Measurements from ENCODE around the gene COX7A2L. TPM values are rescaled to one million over a fixed set of nuclear protein-coding genes. Genes with fewer than 3 reads are reported as not detected.
"Not testable (repeated sequence)": the region's sequence is repeated elsewhere in the genome, so short reads cannot be mapped to it uniquely, and the experiment has no call there.

COX7A2L gene
- total and polyA plus RNA-seq, 2 experiments from 2014 or later: 112 to 149 TPM

DNA sequence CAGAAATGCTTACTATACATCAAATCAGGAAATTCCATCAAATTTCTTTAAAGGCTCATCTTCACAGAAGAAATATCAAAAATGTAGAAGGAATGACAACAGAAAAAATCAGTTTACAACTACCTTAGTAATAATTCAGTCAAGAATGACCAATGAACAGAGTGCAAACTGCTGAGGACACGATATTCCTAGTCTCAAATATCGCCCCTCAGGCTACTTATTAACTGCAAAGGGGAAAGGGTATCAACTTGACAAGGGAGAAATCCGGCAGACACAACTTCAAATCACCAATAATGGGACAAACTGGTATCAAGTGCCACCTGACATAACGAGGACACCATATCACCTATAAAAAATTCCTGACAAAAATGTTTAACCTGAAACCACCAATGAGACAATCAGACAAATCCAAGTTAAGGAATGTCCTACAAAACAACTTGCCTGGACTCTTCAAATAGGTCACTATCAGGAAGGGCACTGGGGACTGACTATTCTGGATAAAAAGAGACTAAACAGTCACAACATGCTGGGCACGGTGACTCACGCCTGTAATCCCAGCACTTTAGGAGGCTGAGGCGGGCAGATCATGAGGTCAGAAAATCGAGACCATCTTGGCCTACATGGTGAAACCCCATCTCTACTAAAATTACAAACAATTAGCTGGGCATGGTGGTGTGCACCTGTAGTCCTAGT, 12.8 kb downstream of the COX7A2L start:
- Histone ChIP-seq H3K27me3 (ENCODE audit: insufficient read depth) (no peaks in the 10 kb centered on the region), H3K27ac (ENCODE audit: low read depth) (0 out of 2 replicates have a peak overlapping the region, but pooled peaks have one; percentile 55), H3K79me2 (replicated peaks; ENCODE audit: insufficient read depth) (peaks cover 88% of the 10 kb centered on the region), H3K4me2 (no peak overlapping the region), H2AFZ (no peak overlapping the region), H3K4me1 (ENCODE audit: insufficient read depth) (no peaks in the 10 kb centered on the region; the same call in 1 of the 2 replicates), H3F3A (replicated peaks; ENCODE audit: low read depth) (peaks cover 3% of the 10 kb centered on the region; the same call in 1 of the 2 replicates), H4K20me1 (replicated peaks; ENCODE audit: insufficient read depth) (peaks cover 3% of the 10 kb centered on the region), H3K9me2 (ENCODE audit: insufficient read depth) (no peaks in the 10 kb centered on the region), H3K36me3 (ENCODE audit: insufficient read depth) (peaks cover 4% of the 10 kb centered on the region), H3K4me3 (no peak overlapping the region)
- Mint-ChIP-seq H3K27me3 (ENCODE audit: insufficient read depth, low read depth, poor library complexity) (peaks cover 2% of the 10 kb centered on the region), H3K4me3 (no peak overlapping the region), H3K9me3 (no peaks in the 10 kb centered on the region), H3K27ac (no peak overlapping the region), H3K4me1 (no peaks in the 10 kb centered on the region), H3K36me3 (ENCODE audit: low read depth) (peaks cover 31% of the 10 kb centered on the region)
- ATAC-seq (no peak), DNase-seq (ENCODE audit: low spot score) (no peak)
- TF ChIP-seq JUNB (IDR thresholded peaks at IDR 0.05; ENCODE audit: unreplicated experiment) (no peak), POLR2AphosphoS5 (IDR thresholded peaks at IDR 0.05; ENCODE audit: low read depth) (no peak), STAT1 (IDR thresholded peaks at IDR 0.05; ENCODE audit: unreplicated experiment) (no peak), ZNF331 (CRISPR knock-in tag; IDR thresholded peaks at IDR 0.05; ENCODE audit: low read depth) (no peak), REST (IDR thresholded peaks at IDR 0.05; ENCODE audit: unreplicated experiment) (no peak), NANOG (IDR thresholded peaks at IDR 0.05; ENCODE audit: borderline replicate concordance) (no peak)
- TF ChIP-seq, protein P1, sequence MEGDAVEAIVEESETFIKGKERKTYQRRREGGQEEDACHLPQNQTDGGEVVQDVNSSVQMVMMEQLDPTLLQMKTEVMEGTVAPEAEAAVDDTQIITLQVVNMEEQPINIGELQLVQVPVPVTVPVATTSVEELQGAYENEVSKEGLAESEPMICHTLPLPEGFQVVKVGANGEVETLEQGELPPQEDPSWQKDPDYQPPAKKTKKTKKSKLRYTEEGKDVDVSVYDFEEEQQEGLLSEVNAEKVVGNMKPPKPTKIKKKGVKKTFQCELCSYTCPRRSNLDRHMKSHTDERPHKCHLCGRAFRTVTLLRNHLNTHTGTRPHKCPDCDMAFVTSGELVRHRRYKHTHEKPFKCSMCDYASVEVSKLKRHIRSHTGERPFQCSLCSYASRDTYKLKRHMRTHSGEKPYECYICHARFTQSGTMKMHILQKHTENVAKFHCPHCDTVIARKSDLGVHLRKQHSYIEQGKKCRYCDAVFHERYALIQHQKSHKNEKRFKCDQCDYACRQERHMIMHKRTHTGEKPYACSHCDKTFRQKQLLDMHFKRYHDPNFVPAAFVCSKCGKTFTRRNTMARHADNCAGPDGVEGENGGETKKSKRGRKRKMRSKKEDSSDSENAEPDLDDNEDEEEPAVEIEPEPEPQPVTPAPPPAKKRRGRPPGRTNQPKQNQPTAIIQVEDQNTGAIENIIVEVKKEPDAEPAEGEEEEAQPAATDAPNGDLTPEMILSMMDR (conservative IDR thresholded peaks at IDR 0.05; ENCODE audit: low read depth in 2 of 2): no peak
- TF ChIP-seq, protein P2, sequence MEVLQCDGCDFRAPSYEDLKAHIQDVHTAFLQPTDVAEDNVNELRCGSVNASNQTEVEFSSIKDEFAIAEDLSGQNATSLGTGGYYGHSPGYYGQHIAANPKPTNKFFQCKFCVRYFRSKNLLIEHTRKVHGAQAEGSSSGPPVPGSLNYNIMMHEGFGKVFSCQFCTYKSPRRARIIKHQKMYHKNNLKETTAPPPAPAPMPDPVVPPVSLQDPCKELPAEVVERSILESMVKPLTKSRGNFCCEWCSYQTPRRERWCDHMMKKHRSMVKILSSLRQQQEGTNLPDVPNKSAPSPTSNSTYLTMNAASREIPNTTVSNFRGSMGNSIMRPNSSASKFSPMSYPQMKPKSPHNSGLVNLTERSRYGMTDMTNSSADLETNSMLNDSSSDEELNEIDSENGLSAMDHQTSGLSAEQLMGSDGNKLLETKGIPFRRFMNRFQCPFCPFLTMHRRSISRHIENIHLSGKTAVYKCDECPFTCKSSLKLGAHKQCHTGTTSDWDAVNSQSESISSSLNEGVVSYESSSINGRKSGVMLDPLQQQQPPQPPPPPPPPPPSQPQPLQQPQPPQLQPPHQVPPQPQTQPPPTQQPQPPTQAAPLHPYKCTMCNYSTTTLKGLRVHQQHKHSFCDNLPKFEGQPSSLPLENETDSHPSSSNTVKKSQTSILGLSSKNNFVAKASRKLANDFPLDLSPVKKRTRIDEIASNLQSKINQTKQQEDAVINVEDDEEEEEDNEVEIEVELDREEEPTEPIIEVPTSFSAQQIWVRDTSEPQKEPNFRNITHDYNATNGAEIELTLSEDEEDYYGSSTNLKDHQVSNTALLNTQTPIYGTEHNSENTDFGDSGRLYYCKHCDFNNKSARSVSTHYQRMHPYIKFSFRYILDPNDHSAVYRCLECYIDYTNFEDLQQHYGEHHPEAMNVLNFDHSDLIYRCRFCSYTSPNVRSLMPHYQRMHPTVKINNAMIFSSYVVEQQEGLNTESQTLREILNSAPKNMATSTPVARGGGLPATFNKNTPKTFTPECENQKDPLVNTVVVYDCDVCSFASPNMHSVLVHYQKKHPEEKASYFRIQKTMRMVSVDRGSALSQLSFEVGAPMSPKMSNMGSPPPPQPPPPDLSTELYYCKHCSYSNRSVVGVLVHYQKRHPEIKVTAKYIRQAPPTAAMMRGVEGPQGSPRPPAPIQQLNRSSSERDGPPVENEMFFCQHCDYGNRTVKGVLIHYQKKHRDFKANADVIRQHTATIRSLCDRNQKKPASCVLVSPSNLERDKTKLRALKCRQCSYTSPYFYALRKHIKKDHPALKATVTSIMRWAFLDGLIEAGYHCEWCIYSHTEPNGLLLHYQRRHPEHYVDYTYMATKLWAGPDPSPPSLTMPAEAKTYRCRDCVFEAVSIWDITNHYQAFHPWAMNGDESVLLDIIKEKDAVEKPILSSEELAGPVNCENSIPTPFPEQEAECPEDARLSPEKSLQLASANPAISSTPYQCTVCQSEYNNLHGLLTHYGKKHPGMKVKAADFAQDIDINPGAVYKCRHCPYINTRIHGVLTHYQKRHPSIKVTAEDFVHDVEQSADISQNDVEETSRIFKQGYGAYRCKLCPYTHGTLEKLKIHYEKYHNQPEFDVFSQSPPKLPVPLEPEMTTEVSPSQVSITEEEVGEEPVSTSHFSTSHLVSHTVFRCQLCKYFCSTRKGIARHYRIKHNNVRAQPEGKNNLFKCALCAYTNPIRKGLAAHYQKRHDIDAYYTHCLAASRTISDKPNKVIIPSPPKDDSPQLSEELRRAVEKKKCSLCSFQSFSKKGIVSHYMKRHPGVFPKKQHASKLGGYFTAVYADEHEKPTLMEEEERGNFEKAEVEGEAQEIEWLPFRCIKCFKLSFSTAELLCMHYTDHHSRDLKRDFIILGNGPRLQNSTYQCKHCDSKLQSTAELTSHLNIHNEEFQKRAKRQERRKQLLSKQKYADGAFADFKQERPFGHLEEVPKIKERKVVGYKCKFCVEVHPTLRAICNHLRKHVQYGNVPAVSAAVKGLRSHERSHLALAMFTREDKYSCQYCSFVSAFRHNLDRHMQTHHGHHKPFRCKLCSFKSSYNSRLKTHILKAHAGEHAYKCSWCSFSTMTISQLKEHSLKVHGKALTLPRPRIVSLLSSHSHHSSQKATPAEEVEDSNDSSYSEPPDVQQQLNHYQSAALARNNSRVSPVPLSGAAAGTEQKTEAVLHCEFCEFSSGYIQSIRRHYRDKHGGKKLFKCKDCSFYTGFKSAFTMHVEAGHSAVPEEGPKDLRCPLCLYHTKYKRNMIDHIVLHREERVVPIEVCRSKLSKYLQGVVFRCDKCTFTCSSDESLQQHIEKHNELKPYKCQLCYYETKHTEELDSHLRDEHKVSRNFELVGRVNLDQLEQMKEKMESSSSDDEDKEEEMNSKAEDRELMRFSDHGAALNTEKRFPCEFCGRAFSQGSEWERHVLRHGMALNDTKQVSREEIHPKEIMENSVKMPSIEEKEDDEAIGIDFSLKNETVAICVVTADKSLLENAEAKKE (CRISPR knock-in tag; IDR thresholded peaks at IDR 0.05): no peak

GRCh38 chr2:42347518-42347917, 13.5 kb downstream of the COX7A2L start:
- not testable (repeated sequence) for H3K4me1 Mint-ChIP-seq; H3F3A ChIP-seq (replicated peaks; ENCODE audit: low read depth); H2AFZ ChIP-seq; DNase-seq (ENCODE audit: low spot score); H3K9me2 ChIP-seq (ENCODE audit: insufficient read depth); H3K27ac ChIP-seq (ENCODE audit: low read depth); ATAC-seq; H3K4me3 ChIP-seq; H3K27me3 ChIP-seq (ENCODE audit: insufficient read depth); H3K4me3 Mint-ChIP-seq; H3K36me3 ChIP-seq (ENCODE audit: insufficient read depth); H3K4me2 ChIP-seq; H3K4me1 ChIP-seq (ENCODE audit: insufficient read depth); H3K27me3 Mint-ChIP-seq (ENCODE audit: insufficient read depth, low read depth, poor library complexity); H3K9me3 Mint-ChIP-seq; H4K20me1 ChIP-seq (replicated peaks; ENCODE audit: insufficient read depth); H3K27ac Mint-ChIP-seq
- H3K36me3 Mint-ChIP-seq (ENCODE audit: low read depth): peaks cover 31% of the 10 kb centered on the region
- peaks cover 88% of the 10 kb centered on the region for H3K79me2 ChIP-seq (replicated peaks; ENCODE audit: insufficient read depth)
